Measurements from ENCODE around the gene PRR22. TPM values are rescaled to one million over a fixed set of nuclear protein-coding genes. Genes with fewer than 3 reads are reported as not detected.

Gene PRR22
- total and polyA plus RNA-seq, 9 of the 15 experiments (the other 6 are each of a cell fraction or from before 2014, with no cell fraction given), result 0.03 to 12.0 (median 2.0) TPM; not detected in 1

- TF ChIP-seq NR2C1 (IDR thresholded peaks at IDR 0.05) (peak; percentile 33; the same call in 1 of the 2 replicates), NR2C1 (tag; IDR thresholded peaks at IDR 0.05) (peak; percentile 59; the same call in 1 of the 2 replicates), ZNF239 (CRISPR knock-in tag; IDR thresholded peaks at IDR 0.05) (peak; percentile 36; the same call in 1 of the 2 replicates), ZNF408 (CRISPR knock-in tag; IDR thresholded peaks at IDR 0.05; ENCODE audit: low read depth) (no peak), RBM22 (IDR thresholded peaks at IDR 0.05; ENCODE audit: low read depth, low read length, poor library complexity, severe bottlenecking) (no peak), EP400 (IDR thresholded peaks at IDR 0.05) (peak; percentile 43; the same call in 1 of the 2 replicates), ZNF311 (CRISPR knock-in tag; IDR thresholded peaks at IDR 0.05) (0 out of 2 replicates have a peak, but pooled peaks have one; percentile 60), RBM34 (IDR thresholded peaks at IDR 0.05; ENCODE audit: borderline replicate concordance, insufficient read depth, low read length) (no peak), ZNF277 (CRISPR knock-in tag; IDR thresholded peaks at IDR 0.05; ENCODE audit: borderline replicate concordance) (no peak), ZNF561 (CRISPR knock-in tag; conservative IDR thresholded peaks at IDR 0.05) (no peak), ETV1 (tag; conservative IDR thresholded peaks at IDR 0.05; ENCODE audit: low read depth) (peak; percentile 90), DEAF1 (CRISPR knock-in tag; IDR thresholded peaks at IDR 0.05) (no peak), CBX8 (IDR thresholded peaks at IDR 0.05; ENCODE audit: borderline replicate concordance, extremely low read depth, low read depth, low read length, poor library complexity, severe bottlenecking) (no peak), NELFE (IDR thresholded peaks at IDR 0.05; ENCODE audit: insufficient read depth, insufficient read length) (no peak), XRCC3 (IDR thresholded peaks at IDR 0.05) (no peak), FOXJ2 (tag; IDR thresholded peaks at IDR 0.05) (peak; percentile 58; the same call in 1 of the 2 replicates), ZKSCAN1 (IDR thresholded peaks at IDR 0.05; ENCODE audit: low read depth, low read length) (peak; percentile 49; the same call in 1 of the 2 replicates), ZNF644 (tag; IDR thresholded peaks at IDR 0.05; ENCODE audit: low read depth) (peak; percentile 94), FOXO4 (CRISPR knock-in tag; IDR thresholded peaks at IDR 0.05) (no peak), RB1 (IDR thresholded peaks at IDR 0.05; ENCODE audit: low read depth) (peak; percentile 48; the same call in 1 of the 2 replicates), MLLT1 (IDR thresholded peaks at IDR 0.05) (peak in 1 of 2 experiments; percentile 77; a peak in 1 of 4 replicates)
These were observed 15.0 kb upstream of the PRR22 start (continued) for GRCh38 chr19:5799247-5800241.

Measured in K562 (cell line).